Glutamatergic neuron (in vitro differentiated cells): ENCODE results near the gene ACAN. TPM values are rescaled to one million over a fixed set of nuclear protein-coding genes. Genes with fewer than 3 reads are reported as not detected.

ENCODE experiments used
- DNase-seq: peaks from one replicate; pipeline ENCODE4 v3.0.0; 2022
- H3K27ac Mint-ChIP-seq: one replicate; pipeline ENCODE4 v1.8.0; 2020; ENCODE audit warnings: mild to moderate bottlenecking, mixed read lengths, inconsistent platforms; ENCODE audit not compliant: unreplicated experiment
- H3K27me3 Mint-ChIP-seq: one replicate; pipeline ENCODE4 v1.8.0; 2020; ENCODE audit warnings: mild to moderate bottlenecking, moderate library complexity, mixed read lengths, inconsistent platforms; ENCODE audit not compliant: unreplicated experiment
- H3K36me3 Mint-ChIP-seq: one replicate; pipeline ENCODE4 v1.8.0; 2020; ENCODE audit warnings: mild to moderate bottlenecking, mixed read lengths, inconsistent platforms; ENCODE audit not compliant: unreplicated experiment
- H3K4me1 Mint-ChIP-seq: one replicate; pipeline ENCODE4 v1.8.0; 2020; ENCODE audit warnings: mild to moderate bottlenecking, low read depth, mixed read lengths, inconsistent platforms; ENCODE audit not compliant: unreplicated experiment
- H3K4me3 Mint-ChIP-seq: one replicate; pipeline ENCODE4 v1.8.0; 2020; ENCODE audit warnings: mild to moderate bottlenecking, mixed read lengths, inconsistent platforms; ENCODE audit not compliant: unreplicated experiment
- H3K9me3 Mint-ChIP-seq: one replicate; pipeline ENCODE4 v1.8.0; 2020; ENCODE audit warnings: mild to moderate bottlenecking, moderate library complexity, mixed read lengths, inconsistent platforms; ENCODE audit not compliant: unreplicated experiment
- total RNA-seq: library from RNA; stranded (reverse); fragmentation: NEBNext Ultra II Directional; extraction: Animal tissue kit (Norgen Biotek cat#: 25700); gene quantifications from one replicate; pipeline ENCODE4 v1.2.1, GENCODE V29; 2021; ENCODE audit not compliant: unreplicated experiment
- TF ChIP-seq, protein P1 (sequence below): fragments of 200-600 bp; sonication (generic); IDR thresholded peaks from one replicate; pipeline ENCODE4 v1.5.0; 2021; ENCODE audit not compliant: partially characterized antibody, unreplicated experiment

Gene ACAN
- total RNA-seq, 1 donor from 2014 or later: 0.05 TPM

DNA sequence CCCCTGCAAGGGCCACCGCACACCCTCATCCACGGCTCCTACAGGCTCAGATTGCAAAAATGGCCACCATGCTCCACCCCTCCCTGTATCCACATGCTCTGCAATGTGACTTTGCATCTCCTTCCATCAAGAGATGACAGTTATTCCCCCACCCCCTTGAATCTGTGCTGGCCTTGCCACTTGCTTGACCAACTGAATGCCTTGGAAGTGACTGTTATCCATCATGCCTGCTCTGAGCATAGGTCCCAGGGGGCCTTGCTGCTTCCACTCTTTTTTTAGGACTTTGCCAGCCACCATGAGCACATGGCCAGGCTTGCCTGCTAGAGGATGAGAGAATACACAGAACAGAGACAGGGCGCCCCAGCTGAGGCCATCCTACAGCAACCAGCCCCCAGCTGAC is 78.5 kb downstream of the ACAN start:
- TF ChIP-seq, protein P1, sequence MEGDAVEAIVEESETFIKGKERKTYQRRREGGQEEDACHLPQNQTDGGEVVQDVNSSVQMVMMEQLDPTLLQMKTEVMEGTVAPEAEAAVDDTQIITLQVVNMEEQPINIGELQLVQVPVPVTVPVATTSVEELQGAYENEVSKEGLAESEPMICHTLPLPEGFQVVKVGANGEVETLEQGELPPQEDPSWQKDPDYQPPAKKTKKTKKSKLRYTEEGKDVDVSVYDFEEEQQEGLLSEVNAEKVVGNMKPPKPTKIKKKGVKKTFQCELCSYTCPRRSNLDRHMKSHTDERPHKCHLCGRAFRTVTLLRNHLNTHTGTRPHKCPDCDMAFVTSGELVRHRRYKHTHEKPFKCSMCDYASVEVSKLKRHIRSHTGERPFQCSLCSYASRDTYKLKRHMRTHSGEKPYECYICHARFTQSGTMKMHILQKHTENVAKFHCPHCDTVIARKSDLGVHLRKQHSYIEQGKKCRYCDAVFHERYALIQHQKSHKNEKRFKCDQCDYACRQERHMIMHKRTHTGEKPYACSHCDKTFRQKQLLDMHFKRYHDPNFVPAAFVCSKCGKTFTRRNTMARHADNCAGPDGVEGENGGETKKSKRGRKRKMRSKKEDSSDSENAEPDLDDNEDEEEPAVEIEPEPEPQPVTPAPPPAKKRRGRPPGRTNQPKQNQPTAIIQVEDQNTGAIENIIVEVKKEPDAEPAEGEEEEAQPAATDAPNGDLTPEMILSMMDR: no peak

DNA sequence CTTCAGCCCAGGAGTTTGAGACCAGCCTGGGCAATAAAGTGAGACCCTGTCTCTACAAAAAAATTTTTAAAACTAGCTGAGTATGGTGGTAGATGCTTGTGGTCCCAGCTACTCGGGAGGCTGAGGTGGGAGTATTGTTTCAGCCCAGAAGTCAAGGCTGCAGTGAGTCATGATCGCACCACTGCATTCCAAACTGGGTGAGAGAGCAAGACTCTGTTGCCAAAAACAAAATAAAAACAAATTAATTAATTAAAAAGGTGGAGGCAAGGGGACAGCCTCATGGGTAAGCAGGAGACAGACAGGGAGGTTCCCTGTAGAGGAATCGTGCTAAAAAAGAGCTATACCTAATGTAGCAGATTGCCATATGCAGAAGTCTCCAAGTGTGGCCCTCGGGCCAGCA is 79.5 kb downstream of the ACAN start:
- no peaks in the 10 kb centered on the region for H3K36me3 Mint-ChIP-seq
- DNase-seq: no peak
- TF ChIP-seq, protein P1: no peak
- H3K27me3 Mint-ChIP-seq: peaks cover 3% of the 10 kb centered on the region
- no peaks in the 10 kb centered on the region for H3K9me3 Mint-ChIP-seq
- no peak overlapping the region for H3K27ac Mint-ChIP-seq
- H3K4me1 Mint-ChIP-seq: peaks cover 1% of the 10 kb centered on the region
- no peak overlapping the region for H3K4me3 Mint-ChIP-seq

More for the DNA sequence above, 78.5 kb downstream of the ACAN start:
- Mint-ChIP-seq H3K4me3 (no peak overlapping the region), H3K36me3 (no peaks in the 10 kb centered on the region), H3K27me3 (peaks cover 3% of the 10 kb centered on the region), H3K27ac (no peak overlapping the region), H3K4me1 (peaks cover 1% of the 10 kb centered on the region), H3K9me3 (no peaks in the 10 kb centered on the region)
- no peak for DNase-seq

DNA sequence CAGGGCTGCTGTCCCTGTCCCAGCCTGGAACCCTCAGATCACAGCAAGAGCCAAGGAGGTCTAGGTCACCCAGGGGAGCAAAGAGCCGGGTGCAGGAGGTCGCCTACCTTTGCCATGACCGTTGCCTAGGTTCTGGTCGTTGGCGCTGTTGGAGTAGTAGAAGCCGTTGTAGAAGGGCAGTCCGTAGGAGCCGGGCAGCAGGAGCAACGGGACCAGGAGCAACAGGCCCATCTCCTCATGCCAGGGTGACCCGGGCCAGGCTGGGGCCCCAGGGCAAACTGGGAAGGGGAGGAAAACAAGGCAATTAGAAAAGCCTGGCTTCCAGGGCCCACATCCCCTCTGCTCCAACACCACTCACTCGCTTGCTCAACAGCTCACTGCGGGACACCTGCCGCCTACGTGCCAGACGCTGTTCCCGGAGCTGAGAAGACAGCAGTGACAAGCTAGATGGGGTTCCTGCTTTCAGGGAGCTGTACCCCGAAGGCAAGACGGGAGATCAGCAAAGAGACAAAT is 83.9 kb downstream of the ACAN start:
- no peaks in the 10 kb centered on the region for H3K27me3 Mint-ChIP-seq
- H3K9me3 Mint-ChIP-seq: peaks cover 4% of the 10 kb centered on the region
- no peaks in the 10 kb centered on the region for H3K36me3 Mint-ChIP-seq
- no peaks in the 10 kb centered on the region for H3K4me1 Mint-ChIP-seq
- H3K27ac Mint-ChIP-seq: no peak overlapping the region
- no peak overlapping the region for H3K4me3 Mint-ChIP-seq
- TF ChIP-seq, protein P1: no peak
- no peak for DNase-seq

DNA sequence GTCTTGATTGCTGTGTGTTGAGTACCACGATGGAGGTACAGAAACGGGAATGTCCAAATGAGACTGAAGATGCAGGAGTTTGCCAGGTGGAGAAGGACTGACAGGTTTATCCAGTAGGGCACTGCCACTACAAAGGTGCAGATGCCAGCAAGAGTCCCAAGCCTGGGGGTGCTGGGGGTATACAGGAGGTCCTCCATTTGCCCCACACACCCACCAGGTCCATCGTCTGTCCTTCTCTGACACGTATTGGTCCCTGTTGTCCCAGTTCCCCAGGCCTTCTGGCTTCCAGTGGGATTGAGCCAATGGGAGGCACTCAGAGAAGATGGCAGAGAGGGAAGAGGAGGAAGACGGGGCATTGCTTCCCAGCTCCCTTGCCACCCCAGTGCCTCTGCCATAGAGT is 85.5 kb downstream of the ACAN start:
- H3K4me3 Mint-ChIP-seq: no peak overlapping the region
- DNase-seq: no peak
- TF ChIP-seq, protein P1: no peak
- H3K27me3 Mint-ChIP-seq: peaks cover 7% of the 10 kb centered on the region
- no peaks in the 10 kb centered on the region for H3K36me3 Mint-ChIP-seq
- H3K4me1 Mint-ChIP-seq: no peaks in the 10 kb centered on the region
- H3K9me3 Mint-ChIP-seq: peaks cover 4% of the 10 kb centered on the region
- no peak overlapping the region for H3K27ac Mint-ChIP-seq

DNA sequence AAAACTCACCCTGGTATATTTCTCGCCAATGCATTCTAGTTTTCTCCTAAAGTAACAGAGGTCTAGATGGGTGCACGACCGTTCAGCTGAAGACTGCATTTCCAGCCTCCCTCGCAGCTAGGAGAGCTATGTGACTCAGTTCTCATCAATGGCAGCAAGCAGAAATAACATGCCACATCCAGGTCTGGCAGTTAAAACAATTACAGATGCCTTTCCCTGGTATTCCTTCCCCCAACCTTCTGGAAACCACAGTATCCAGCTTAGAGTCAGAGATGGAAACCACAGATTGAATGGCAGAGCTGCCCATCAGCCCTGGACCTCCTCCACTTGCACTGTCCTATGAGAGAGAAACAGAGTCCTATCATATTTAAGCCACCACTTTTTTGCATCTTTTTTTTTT is 87.3 kb downstream of the ACAN start:
- H3K27me3 Mint-ChIP-seq: peaks cover 9% of the 10 kb centered on the region
- TF ChIP-seq, protein P1: no peak
- DNase-seq: no peak
- no peaks in the 10 kb centered on the region for H3K36me3 Mint-ChIP-seq
- H3K9me3 Mint-ChIP-seq: peaks cover 4% of the 10 kb centered on the region
- no peaks in the 10 kb centered on the region for H3K4me1 Mint-ChIP-seq
- no peak overlapping the region for H3K27ac Mint-ChIP-seq
- no peak overlapping the region for H3K4me3 Mint-ChIP-seq
